LNCaP clone FGC (cell line): ENCODE measurements around the gene PTX4.

Experiments used
- DNase-seq: peaks from one replicate; pipeline ENCODE4 v3.0.0-alpha.2; 2011; ENCODE audit warnings: low read depth
- H3K4me3 ChIP-seq: 2 replicates; pipeline ENCODE4 v1.5.1; 2011; ENCODE audit warnings: mild to moderate bottlenecking, low read depth, low read length, control low read depth
- CTCF ChIP-seq: IDR thresholded peaks from 2 replicates; pipeline ENCODE4 v1.5.1; 2012; ENCODE audit warnings: mild to moderate bottlenecking; ENCODE audit not compliant: control insufficient read depth, insufficient read depth; ENCODE audit errors: extremely low read depth

Gene PTX4

GRCh38 chr16:1446296-1447080 lies 42.3 kb downstream of the PTX4 start:
- DNase-seq: no peak
- no peak for TF ChIP-seq CTCF
- H3K4me3 ChIP-seq: no peak overlapping the region

- no peak for TF ChIP-seq CTCF
- no peak for DNase-seq
- no peak overlapping the region for H3K4me3 ChIP-seq
Measured at GRCh38 chr16:1445518-1446203, 43.1 kb downstream of the PTX4 start.

GRCh38 chr16:1444730-1445517 lies 43.8 kb downstream of the PTX4 start:
- TF ChIP-seq CTCF: no peak
- DNase-seq: no peak
- H3K4me3 ChIP-seq: no peak overlapping the region

GRCh38 chr16:1443980-1444729 lies 44.6 kb downstream of the PTX4 start, which contains the start of gene CCDC154:
Gene CCDC154, minus strand, starts transcription at chr16:1444556. Its CDS starts 234 bp downstream, at chr16:1444322.
- no peak for DNase-seq
- no peak within 1 kb of the TSS for H3K4me3 ChIP-seq
- no peak for TF ChIP-seq CTCF

- H3K4me3 ChIP-seq: no peak overlapping the region
- DNase-seq: no peak
- no peak for TF ChIP-seq CTCF
Measured at GRCh38 chr16:1443403-1443973, 45.3 kb downstream of the PTX4 start.

- no peak for DNase-seq
Measured at GRCh38 chr16:1442697-1443096, 46.0 kb downstream of the PTX4 start.

More at GRCh38 chr16:1442697-1443096, 46.0 kb downstream of the PTX4 start:
- TF ChIP-seq CTCF: no peak
- H3K4me3 ChIP-seq: no peak overlapping the region
